ENCODE results near the gene GPHN. TPM values are rescaled to one million over a fixed set of nuclear protein-coding genes. Genes with fewer than 3 reads are reported as not detected.
"Not testable (repeated sequence)": the region's sequence is repeated elsewhere in the genome, so short reads cannot be mapped to it uniquely, and the experiment has no call there.

GPHN gene
- polyA plus RNA-seq, 2 of the 4 experiments (the other 2 are of a cell fraction) = 12.7 to 15.5 TPM

DNA sequence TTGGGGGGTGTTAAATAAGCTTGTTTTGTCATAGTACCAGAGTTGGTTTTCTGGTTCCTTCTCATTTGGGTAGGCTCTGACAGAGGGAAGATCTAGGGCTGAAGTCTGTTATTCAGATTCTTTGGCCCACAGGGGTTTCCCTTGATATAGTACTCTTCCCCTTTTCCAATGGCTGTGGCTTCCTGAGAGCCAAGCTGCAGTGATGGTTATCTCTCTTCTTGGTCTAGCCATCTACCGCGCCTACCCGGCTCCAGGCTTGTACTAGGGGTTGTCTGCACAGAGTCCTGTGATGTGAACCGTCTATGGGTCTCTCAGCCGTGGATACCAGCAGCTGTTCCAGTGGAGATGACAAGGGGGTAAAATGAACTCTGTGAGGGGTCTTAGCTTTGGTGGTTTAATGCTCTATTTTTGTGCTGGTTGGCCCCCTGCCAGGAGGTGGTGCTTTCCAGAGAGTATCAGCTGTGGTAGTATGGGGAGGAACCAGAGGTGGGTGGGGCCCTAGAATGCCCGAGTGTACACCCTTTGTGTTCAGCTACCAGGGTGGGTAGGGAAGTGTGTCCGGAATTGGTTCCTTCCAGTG lies 209.7 kb downstream of the GPHN start:
- Histone ChIP-seq H3K4me1 (no peaks in the 10 kb centered on the region), H3K9me3 (no peaks in the 10 kb centered on the region), H3K4me3 (no peak overlapping the region), H3K27ac (no peak overlapping the region), H3K4me2 (no peak overlapping the region)
- DNase-seq (ENCODE audit: low read depth in 1 of 2, low spot score in 1 of 2) = no peak
- ChIA-PET POLR2A (no interaction called here), CTCF (no interaction called here)
- 88% methylated on average over 7 of the region's 7 CpGs for WGBS (ENCODE audit: missing lambda C conversion rate)
- TF ChIP-seq KDM5A (IDR thresholded peaks at IDR 0.05) (no peak), NFE2L2 (conservative IDR thresholded peaks at IDR 0.05; ENCODE audit: low read length) (no peak), CHD4 (IDR thresholded peaks at IDR 0.05; ENCODE audit: borderline replicate concordance) (no peak)
- no peak for FAIRE-seq
- ATAC-seq = no peak

DNA sequence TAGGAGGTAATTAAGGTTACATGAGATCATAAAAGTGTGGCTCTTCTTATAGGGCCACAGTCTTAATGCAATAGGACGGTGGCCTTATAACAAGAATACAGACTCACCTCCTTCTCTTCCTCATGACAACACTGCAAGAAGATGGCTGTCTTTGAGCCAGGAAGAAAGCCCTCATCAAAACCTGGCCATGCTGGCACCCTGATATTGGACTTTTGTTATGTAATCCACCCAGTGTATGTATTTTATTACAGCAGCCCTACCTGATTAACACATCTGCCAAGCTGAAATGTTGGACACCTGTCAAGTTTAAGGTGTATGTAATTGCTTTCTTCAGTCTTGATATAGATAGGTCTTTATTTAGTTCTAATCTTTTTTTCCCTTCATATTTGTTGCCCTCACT lies 217.0 kb downstream of the GPHN start:
- DNase-seq (ENCODE audit: low read depth in 1 of 2, low spot score in 1 of 2) (no peak), FAIRE-seq (no peak), ATAC-seq (no peak)
- Histone ChIP-seq H3K9me3 (0 out of 3 replicates have a peak, but pooled peaks cover 10% of the 10 kb centered on the region), H3K4me3 (no peak overlapping the region), H3K27ac (no peak overlapping the region), H3K4me1 (no peaks in the 10 kb centered on the region), H3K4me2 (no peak overlapping the region)
- 96% methylated on average over 1 of the region's 1 CpG for WGBS (ENCODE audit: missing lambda C conversion rate)
- CTCF ChIA-PET = no interaction called here
- POLR2A ChIA-PET = no interaction called here
- TF ChIP-seq RCOR1 (IDR thresholded peaks at IDR 0.05; ENCODE audit: low read depth, low read length) (no peak), GATA3 (IDR thresholded peaks at IDR 0.05; ENCODE audit: borderline replicate concordance) (no peak), JUN (IDR thresholded peaks at IDR 0.05) (no peak), HDAC2 (IDR thresholded peaks at IDR 0.05) (no peak)

DNA sequence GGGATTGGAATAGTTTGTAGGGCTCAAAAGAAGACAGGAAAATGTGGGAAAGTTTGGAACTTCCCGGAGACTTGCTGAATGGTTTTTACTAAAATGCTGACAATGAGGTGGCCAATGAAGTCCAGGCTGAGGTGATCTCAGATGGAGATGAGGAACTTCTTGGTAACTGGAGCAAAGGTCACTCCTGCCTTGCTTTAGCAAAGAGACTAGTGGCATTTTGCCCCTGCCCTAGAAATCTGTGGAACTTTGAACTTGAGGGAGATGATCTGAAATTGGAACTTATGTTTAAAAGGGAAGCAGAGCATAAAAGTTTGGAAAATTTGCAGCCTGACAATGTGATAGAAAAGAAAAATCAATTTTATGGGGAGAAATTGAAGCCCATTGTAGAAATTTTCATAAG lies 223.4 kb downstream of the GPHN start:
- H3K4me3 ChIP-seq; ATAC-seq; DNase-seq (ENCODE audit: low read depth in 1 of 2, low spot score in 1 of 2); CTCF ChIA-PET; H3K4me1 ChIP-seq; FAIRE-seq; H3K4me2 ChIP-seq; H3K27ac ChIP-seq; POLR2A ChIA-PET: not testable (repeated sequence)
- 90% methylated on average over 1 of the region's 1 CpG for WGBS (ENCODE audit: missing lambda C conversion rate)
- H3K9me3 ChIP-seq = peaks cover 19% of the 10 kb centered on the region; the same call in 2 of the 3 replicates

DNA sequence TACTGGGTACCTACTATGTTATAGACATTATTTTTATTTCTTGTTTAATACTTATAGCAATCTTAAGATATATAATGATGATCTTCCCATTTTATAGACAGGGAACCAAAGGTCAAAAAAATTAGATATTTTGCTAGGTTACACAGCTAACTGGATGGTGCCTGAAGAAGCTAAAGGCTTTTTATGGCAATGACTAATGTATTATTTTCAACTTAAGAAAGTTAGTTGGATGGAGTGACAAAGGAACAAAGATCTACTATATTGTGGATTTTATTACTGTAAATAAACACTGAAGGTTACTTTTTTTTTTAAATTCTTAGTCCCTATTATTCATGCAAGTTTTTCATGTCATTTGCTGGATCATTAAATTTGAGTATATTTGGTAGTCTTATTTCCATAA lies 227.9 kb downstream of the GPHN start:
- Histone ChIP-seq H3K9me3 (peaks cover 20% of the 10 kb centered on the region), H3K4me2 (no peak overlapping the region), H3K4me3 (no peak overlapping the region), H3K4me1 (no peaks in the 10 kb centered on the region), H3K27ac (no peak overlapping the region)
- no peak for DNase-seq (ENCODE audit: low read depth in 1 of 2, low spot score in 1 of 2)
- TF ChIP-seq RNF2 (IDR thresholded peaks at IDR 0.05; ENCODE audit: borderline replicate concordance, low read depth) (no peak), EHF (CRISPR knock-in tag; IDR thresholded peaks at IDR 0.05) (no peak)
- ChIA-PET CTCF (no interaction called here), POLR2A (no interaction called here)
- no peak for FAIRE-seq
- ATAC-seq = no peak

DNA sequence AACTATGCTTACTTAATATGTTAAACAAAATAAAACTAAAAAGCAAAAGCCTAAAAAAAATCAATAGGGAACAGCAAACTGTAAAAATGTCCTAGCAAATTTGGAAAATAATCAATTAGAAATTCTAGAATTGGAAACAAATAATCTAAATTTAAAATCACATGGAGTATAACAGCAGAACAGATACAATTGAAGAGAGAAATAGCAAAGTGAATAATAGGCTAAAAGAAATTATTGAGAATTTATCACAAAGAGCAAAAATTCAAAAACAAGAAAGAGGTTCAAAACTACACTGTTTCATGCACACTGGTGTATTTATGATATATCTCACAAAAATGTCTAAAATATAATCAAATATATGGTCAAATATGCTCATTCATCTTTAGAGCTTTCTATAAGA lies 231.9 kb downstream of the GPHN start:
- no peak overlapping the region for H3K4me2 ChIP-seq
- H3K4me3 ChIP-seq = no peak overlapping the region
- CTCF ChIA-PET = no interaction called here
- H3K27ac ChIP-seq = no peak overlapping the region
- FAIRE-seq (no peak), DNase-seq (ENCODE audit: low read depth in 1 of 2, low spot score in 1 of 2) (no peak), ATAC-seq (no peak)
- H3K9me3 ChIP-seq = peaks cover 12% of the 10 kb centered on the region; the same call in 2 of the 3 replicates
- POLR2A ChIA-PET = no interaction called here
- H3K4me1 ChIP-seq = no peaks in the 10 kb centered on the region
- TF ChIP-seq POLR2AphosphoS2 (conservative IDR thresholded peaks at IDR 0.05; ENCODE audit: low read length) = no peak
- no peak for TF ChIP-seq NPAS2 (CRISPR knock-in tag; IDR thresholded peaks at IDR 0.05; ENCODE audit: borderline replicate concordance)
- no peak for TF ChIP-seq HEYL (CRISPR knock-in tag; IDR thresholded peaks at IDR 0.05)
- no peak for TF ChIP-seq MAZ (IDR thresholded peaks at IDR 0.05; ENCODE audit: borderline replicate concordance, low read depth, low read length)
- no peak for TF ChIP-seq FOSL2 (IDR thresholded peaks at IDR 0.05)
- no peak for TF ChIP-seq FOSL2 (CRISPR knock-in tag; IDR thresholded peaks at IDR 0.05)
- TF ChIP-seq MAFK (IDR thresholded peaks at IDR 0.05; ENCODE audit: partially characterized antibody) = no peak
- TF ChIP-seq, protein P1, sequence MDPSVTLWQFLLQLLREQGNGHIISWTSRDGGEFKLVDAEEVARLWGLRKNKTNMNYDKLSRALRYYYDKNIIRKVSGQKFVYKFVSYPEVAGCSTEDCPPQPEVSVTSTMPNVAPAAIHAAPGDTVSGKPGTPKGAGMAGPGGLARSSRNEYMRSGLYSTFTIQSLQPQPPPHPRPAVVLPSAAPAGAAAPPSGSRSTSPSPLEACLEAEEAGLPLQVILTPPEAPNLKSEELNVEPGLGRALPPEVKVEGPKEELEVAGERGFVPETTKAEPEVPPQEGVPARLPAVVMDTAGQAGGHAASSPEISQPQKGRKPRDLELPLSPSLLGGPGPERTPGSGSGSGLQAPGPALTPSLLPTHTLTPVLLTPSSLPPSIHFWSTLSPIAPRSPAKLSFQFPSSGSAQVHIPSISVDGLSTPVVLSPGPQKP (IDR thresholded peaks at IDR 0.05; ENCODE audit: low read depth, low read length) = no peak
- no peak for TF ChIP-seq RARB (CRISPR knock-in tag; IDR thresholded peaks at IDR 0.05)
- TF ChIP-seq, protein P2, sequence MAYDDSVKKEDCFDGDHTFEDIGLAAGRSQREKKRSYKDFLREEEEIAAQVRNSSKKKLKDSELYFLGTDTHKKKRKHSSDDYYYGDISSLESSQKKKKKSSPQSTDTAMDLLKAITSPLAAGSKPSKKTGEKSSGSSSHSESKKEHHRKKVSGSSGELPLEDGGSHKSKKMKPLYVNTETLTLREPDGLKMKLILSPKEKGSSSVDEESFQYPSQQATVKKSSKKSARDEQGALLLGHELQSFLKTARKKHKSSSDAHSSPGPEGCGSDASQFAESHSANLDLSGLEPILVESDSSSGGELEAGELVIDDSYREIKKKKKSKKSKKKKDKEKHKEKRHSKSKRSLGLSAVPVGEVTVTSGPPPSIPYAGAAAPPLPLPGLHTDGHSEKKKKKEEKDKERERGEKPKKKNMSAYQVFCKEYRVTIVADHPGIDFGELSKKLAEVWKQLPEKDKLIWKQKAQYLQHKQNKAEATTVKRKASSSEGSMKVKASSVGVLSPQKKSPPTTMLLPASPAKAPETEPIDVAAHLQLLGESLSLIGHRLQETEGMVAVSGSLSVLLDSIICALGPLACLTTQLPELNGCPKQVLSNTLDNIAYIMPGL (CRISPR knock-in tag; IDR thresholded peaks at IDR 0.05; ENCODE audit: borderline replicate concordance) = no peak
- TF ChIP-seq HOXA7 (CRISPR knock-in tag; IDR thresholded peaks at IDR 0.05) = no peak
- no peak for TF ChIP-seq HDAC2 (IDR thresholded peaks at IDR 0.05)
- TF ChIP-seq CBX2 (IDR thresholded peaks at IDR 0.05; ENCODE audit: borderline replicate concordance, low read depth) = no peak
- TF ChIP-seq BHLHE40 (IDR thresholded peaks at IDR 0.05; ENCODE audit: low read depth, low read length) = no peak
- TF ChIP-seq JUN (IDR thresholded peaks at IDR 0.05) = no peak
- TF ChIP-seq, protein P3, sequence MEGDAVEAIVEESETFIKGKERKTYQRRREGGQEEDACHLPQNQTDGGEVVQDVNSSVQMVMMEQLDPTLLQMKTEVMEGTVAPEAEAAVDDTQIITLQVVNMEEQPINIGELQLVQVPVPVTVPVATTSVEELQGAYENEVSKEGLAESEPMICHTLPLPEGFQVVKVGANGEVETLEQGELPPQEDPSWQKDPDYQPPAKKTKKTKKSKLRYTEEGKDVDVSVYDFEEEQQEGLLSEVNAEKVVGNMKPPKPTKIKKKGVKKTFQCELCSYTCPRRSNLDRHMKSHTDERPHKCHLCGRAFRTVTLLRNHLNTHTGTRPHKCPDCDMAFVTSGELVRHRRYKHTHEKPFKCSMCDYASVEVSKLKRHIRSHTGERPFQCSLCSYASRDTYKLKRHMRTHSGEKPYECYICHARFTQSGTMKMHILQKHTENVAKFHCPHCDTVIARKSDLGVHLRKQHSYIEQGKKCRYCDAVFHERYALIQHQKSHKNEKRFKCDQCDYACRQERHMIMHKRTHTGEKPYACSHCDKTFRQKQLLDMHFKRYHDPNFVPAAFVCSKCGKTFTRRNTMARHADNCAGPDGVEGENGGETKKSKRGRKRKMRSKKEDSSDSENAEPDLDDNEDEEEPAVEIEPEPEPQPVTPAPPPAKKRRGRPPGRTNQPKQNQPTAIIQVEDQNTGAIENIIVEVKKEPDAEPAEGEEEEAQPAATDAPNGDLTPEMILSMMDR (IDR thresholded peaks at IDR 0.05) = no peak
- TF ChIP-seq, protein P4, sequence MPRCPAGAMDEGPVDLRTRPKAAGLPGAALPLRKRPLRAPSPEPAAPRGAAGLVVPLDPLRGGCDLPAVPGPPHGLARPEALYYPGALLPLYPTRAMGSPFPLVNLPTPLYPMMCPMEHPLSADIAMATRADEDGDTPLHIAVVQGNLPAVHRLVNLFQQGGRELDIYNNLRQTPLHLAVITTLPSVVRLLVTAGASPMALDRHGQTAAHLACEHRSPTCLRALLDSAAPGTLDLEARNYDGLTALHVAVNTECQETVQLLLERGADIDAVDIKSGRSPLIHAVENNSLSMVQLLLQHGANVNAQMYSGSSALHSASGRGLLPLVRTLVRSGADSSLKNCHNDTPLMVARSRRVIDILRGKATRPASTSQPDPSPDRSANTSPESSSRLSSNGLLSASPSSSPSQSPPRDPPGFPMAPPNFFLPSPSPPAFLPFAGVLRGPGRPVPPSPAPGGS (IDR thresholded peaks at IDR 0.05) = no peak

Measured in A549 (cell line).